ENCODE measurements around the gene HTR1B.

- no peak for TF ChIP-seq EZH2 (IDR thresholded peaks at IDR 0.05; ENCODE audit: borderline replicate concordance, low read depth, low read length, severe bottlenecking)
- no peak for TF ChIP-seq FOS (IDR thresholded peaks at IDR 0.05; ENCODE audit: borderline replicate concordance, insufficient read depth, low read length)
- TF ChIP-seq, protein P1, sequence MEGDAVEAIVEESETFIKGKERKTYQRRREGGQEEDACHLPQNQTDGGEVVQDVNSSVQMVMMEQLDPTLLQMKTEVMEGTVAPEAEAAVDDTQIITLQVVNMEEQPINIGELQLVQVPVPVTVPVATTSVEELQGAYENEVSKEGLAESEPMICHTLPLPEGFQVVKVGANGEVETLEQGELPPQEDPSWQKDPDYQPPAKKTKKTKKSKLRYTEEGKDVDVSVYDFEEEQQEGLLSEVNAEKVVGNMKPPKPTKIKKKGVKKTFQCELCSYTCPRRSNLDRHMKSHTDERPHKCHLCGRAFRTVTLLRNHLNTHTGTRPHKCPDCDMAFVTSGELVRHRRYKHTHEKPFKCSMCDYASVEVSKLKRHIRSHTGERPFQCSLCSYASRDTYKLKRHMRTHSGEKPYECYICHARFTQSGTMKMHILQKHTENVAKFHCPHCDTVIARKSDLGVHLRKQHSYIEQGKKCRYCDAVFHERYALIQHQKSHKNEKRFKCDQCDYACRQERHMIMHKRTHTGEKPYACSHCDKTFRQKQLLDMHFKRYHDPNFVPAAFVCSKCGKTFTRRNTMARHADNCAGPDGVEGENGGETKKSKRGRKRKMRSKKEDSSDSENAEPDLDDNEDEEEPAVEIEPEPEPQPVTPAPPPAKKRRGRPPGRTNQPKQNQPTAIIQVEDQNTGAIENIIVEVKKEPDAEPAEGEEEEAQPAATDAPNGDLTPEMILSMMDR (IDR thresholded peaks at IDR 0.05; ENCODE audit: extremely low read depth in 1 of 2, insufficient read depth in 1 of 2, low read depth in 1 of 2, low read length in 2 of 2), result no peak
These were observed 8.9 kb downstream of the HTR1B start for GRCh38 chr6:77454386-77454785.
